Neural cell (in vitro differentiated cells): Measurements from ENCODE around the gene CXorf58. TPM values are rescaled to one million over a fixed set of nuclear protein-coding genes. Genes with fewer than 3 reads are reported as not detected.
"Not testable (repeated sequence)": the region's sequence is repeated elsewhere in the genome, so short reads cannot be mapped to it uniquely, and the experiment has no call there.

Source experiments
- H2AFZ ChIP-seq: fragments of 200-600, 300-800 bp; sonication (generic), shearing (Covaris generic); 2 replicates; pipeline ENCODE4 v1.6.0; 2014; ENCODE audit warnings: low read depth, mild to moderate bottlenecking, antibody characterized with exemption, low read length, moderate library complexity
- H3F3A ChIP-seq: fragments of 200-600 bp; shearing (Covaris generic); 2 replicates; pipeline ENCODE4 v1.6.1; 2016; ENCODE audit warnings: mild to moderate bottlenecking, moderate library complexity, mixed read lengths, antibody characterized with exemption, low read length; ENCODE audit not compliant: insufficient read depth, poor library complexity, severe bottlenecking
- H3K27ac ChIP-seq: fragments of 200-600, 300-800 bp; sonication (generic), shearing (Covaris generic); 2 replicates; pipeline ENCODE4 v1.5.1; 2014; ENCODE audit warnings: mild to moderate bottlenecking, low read length, moderate library complexity
- H3K27me3 ChIP-seq: fragments of 300-800, 200-600 bp; sonication (generic), shearing (Covaris generic); 2 replicates; pipeline ENCODE4 v1.6.0; 2014; ENCODE audit warnings: mild to moderate bottlenecking, low read depth, low read length, moderate library complexity; ENCODE audit not compliant: insufficient read depth
- H3K36me3 ChIP-seq: fragments of 300-800, 200-600 bp; sonication (generic), shearing (Covaris generic); 2 replicates; pipeline ENCODE4 v1.5.1; 2014; ENCODE audit warnings: mild to moderate bottlenecking, antibody characterized with exemption, low read length, moderate library complexity; ENCODE audit not compliant: insufficient read depth
- H3K4me2 ChIP-seq: fragments of 300-800, 200-600 bp; sonication (generic), shearing (Covaris generic); 2 replicates; pipeline ENCODE4 v1.6.0; 2014; ENCODE audit warnings: mild to moderate bottlenecking, low read length
- H3K4me3 ChIP-seq: fragments of 300-800, 200-600 bp; sonication (generic), shearing (Covaris generic); 2 replicates; pipeline ENCODE4 v1.5.1; 2014; ENCODE audit warnings: mild to moderate bottlenecking, low read length, moderate library complexity
- H3K79me2 ChIP-seq: fragments of 200-600 bp; shearing (Covaris generic); replicated peaks from 2 replicates; pipeline ENCODE4 v1.6.0; 2014; ENCODE audit warnings: mild to moderate bottlenecking, low read length, moderate library complexity; ENCODE audit not compliant: insufficient read depth
- H3K9ac ChIP-seq: fragments of 300-800, 200-600 bp; sonication (generic), shearing (Covaris generic); 2 replicates; pipeline ENCODE4 v1.6.1; 2016; ENCODE audit warnings: mild to moderate bottlenecking, low read length, mixed read lengths
- H3K9me2 ChIP-seq: fragments of 200-600 bp; shearing (Covaris generic); 2 replicates; pipeline ENCODE4 v1.6.1; 2016; ENCODE audit warnings: mild to moderate bottlenecking, low read length, mixed read lengths; ENCODE audit not compliant: insufficient read depth
- H3K9me3 ChIP-seq: fragments of 200-600, 300-800 bp; sonication (generic), shearing (Covaris generic); 2 replicates; pipeline ENCODE4 v1.6.1; 2016; ENCODE audit warnings: mild to moderate bottlenecking, mixed run types, low read length, moderate library complexity, mixed read lengths
- H4K20me1 ChIP-seq: fragments of 200-600 bp; shearing (Covaris generic); 2 replicates; pipeline ENCODE4 v1.6.1; 2016; ENCODE audit warnings: mild to moderate bottlenecking, mixed run types; ENCODE audit not compliant: insufficient read depth
- CTCF ChIP-seq: fragments of 450-650 bp; IDR thresholded peaks from 2 replicates; pipeline ENCODE4 v1.5.1; 2014; ENCODE audit warnings: antibody characterized with exemption, mild to moderate bottlenecking, moderate library complexity; ENCODE audit not compliant: poor library complexity, severe bottlenecking
- EP300 ChIP-seq: fragments of 450-650 bp; conservative IDR thresholded peaks from 2 replicates; pipeline ENCODE4 v1.6.1; 2014; ENCODE audit warnings: antibody characterized with exemption, mild to moderate bottlenecking, moderate library complexity; ENCODE audit not compliant: poor library complexity, severe bottlenecking
- EZH2 ChIP-seq: fragments of 200-600, 300-800 bp; shearing (Covaris generic), sonication (generic); IDR thresholded peaks from 2 replicates; pipeline ENCODE4 v1.6.1; 2014; ENCODE audit warnings: antibody characterized with exemption, low read length, borderline replicate concordance, mild to moderate bottlenecking; ENCODE audit not compliant: insufficient read depth, poor library complexity, severe bottlenecking
- MXI1 ChIP-seq: fragments of 450-650 bp; conservative IDR thresholded peaks from 2 replicates; pipeline ENCODE4 v1.6.1; 2014; ENCODE audit warnings: antibody characterized with exemption, mild to moderate bottlenecking; ENCODE audit not compliant: poor library complexity, severe bottlenecking
- POLR2AphosphoS5 ChIP-seq: IDR thresholded peaks from 2 replicates; pipeline ENCODE4 v1.6.1; 2012
- RAD21 ChIP-seq: fragments of 450-650 bp; conservative IDR thresholded peaks from 2 replicates; pipeline ENCODE4 v1.6.1; 2014; ENCODE audit warnings: antibody characterized with exemption, mild to moderate bottlenecking, moderate library complexity
- REST ChIP-seq: IDR thresholded peaks from 2 replicates; pipeline ENCODE4 v1.6.1; 2012; ENCODE audit warnings: borderline replicate concordance
- SMC3 ChIP-seq: fragments of 450-650 bp; conservative IDR thresholded peaks from 2 replicates; pipeline ENCODE4 v1.6.1; 2014; ENCODE audit warnings: antibody characterized with exemption, mild to moderate bottlenecking, moderate library complexity; ENCODE audit not compliant: poor library complexity
- TAF1 ChIP-seq: IDR thresholded peaks from 2 replicates; pipeline ENCODE4 v1.6.1; 2012; ENCODE audit warnings: low read depth
- polyA plus RNA-seq: library from polyadenylated mRNA; depleted of rRNA; stranded (reverse); fragments of >200 nt; gene quantifications from 2 replicates; pipeline ENCODE4 v1.2.3, GENCODE V29; 2014

The CXorf58 gene
- polyA plus RNA-seq, 1 donor from 2014 or later: 0.14 TPM

- no peaks in the 10 kb centered on the region for H3K79me2 ChIP-seq
- H3K27me3 ChIP-seq: no peaks in the 10 kb centered on the region
- H3K9ac ChIP-seq: no peak overlapping the region
- no peaks in the 10 kb centered on the region for H3K9me2 ChIP-seq
- H3K36me3 ChIP-seq: no peaks in the 10 kb centered on the region
- no peaks in the 10 kb centered on the region for H4K20me1 ChIP-seq
- H3F3A ChIP-seq: no peaks in the 10 kb centered on the region
- no peaks in the 10 kb centered on the region for H3K9me3 ChIP-seq
- TF ChIP-seq REST (no peak), EZH2 (no peak)
- no peak overlapping the region for H3K4me3 ChIP-seq
- H2AFZ ChIP-seq: no peak overlapping the region
- no peak overlapping the region for H3K4me2 ChIP-seq
- no peak overlapping the region for H3K27ac ChIP-seq
Observed at GRCh38 chrX:23861215-23861896, 46.5 kb upstream of the CXorf58 start.

GRCh38 chrX:23861952-23862351 lies 45.9 kb upstream of the CXorf58 start:
- not testable (repeated sequence) for H2AFZ ChIP-seq, H3K4me2 ChIP-seq, H3K4me3 ChIP-seq, H3K9me2 ChIP-seq, H3K9me3 ChIP-seq, H3K27me3 ChIP-seq, H3K36me3 ChIP-seq, H3K27ac ChIP-seq, H3F3A ChIP-seq, H3K9ac ChIP-seq, H3K79me2 ChIP-seq, H4K20me1 ChIP-seq

- H3K9me2 ChIP-seq: no peaks in the 10 kb centered on the region
- H3K9ac ChIP-seq: no peak overlapping the region
- H2AFZ ChIP-seq: no peak overlapping the region
- no peak overlapping the region for H3K4me3 ChIP-seq
- no peaks in the 10 kb centered on the region for H3K9me3 ChIP-seq
- no peaks in the 10 kb centered on the region for H3K36me3 ChIP-seq
- H3K27me3 ChIP-seq: no peaks in the 10 kb centered on the region
- H3K79me2 ChIP-seq: no peaks in the 10 kb centered on the region
- no peak overlapping the region for H3K4me2 ChIP-seq
- H4K20me1 ChIP-seq: no peaks in the 10 kb centered on the region
- no peaks in the 10 kb centered on the region for H3F3A ChIP-seq
- H3K27ac ChIP-seq: no peak overlapping the region
- no peak for TF ChIP-seq REST
- no peak for TF ChIP-seq MXI1
- no peak for TF ChIP-seq RAD21
- TF ChIP-seq EP300: no peak
- TF ChIP-seq TAF1: no peak
- no peak for TF ChIP-seq EZH2
- no peak for TF ChIP-seq SMC3
- TF ChIP-seq POLR2AphosphoS5: no peak
- TF ChIP-seq CTCF: no peak
Observed at GRCh38 chrX:23864742-23865326, 43.0 kb upstream of the CXorf58 start.
